OCI-LY1 (cell line): ENCODE measurements around the gene IMMP2L.

Experiments used
- EZH2 ChIP-seq: fragments of 200-600 bp; sonication (generic), shearing (Covaris generic); IDR thresholded peaks from 2 replicates; pipeline ENCODE4 v1.8.0; 2017; ENCODE audit warnings: borderline replicate concordance, mixed run types, mild to moderate bottlenecking, antibody characterized with exemption, low read length, moderate library complexity, mixed read lengths
- TF ChIP-seq, protein P1 (sequence below): fragments of 200-600 bp; sonication (generic), shearing (Covaris generic); IDR thresholded peaks from 2 replicates; pipeline ENCODE4 v1.5.1; 2017; ENCODE audit warnings: mild to moderate bottlenecking, antibody characterized with exemption, low read length, moderate library complexity, mixed read lengths

DNA sequence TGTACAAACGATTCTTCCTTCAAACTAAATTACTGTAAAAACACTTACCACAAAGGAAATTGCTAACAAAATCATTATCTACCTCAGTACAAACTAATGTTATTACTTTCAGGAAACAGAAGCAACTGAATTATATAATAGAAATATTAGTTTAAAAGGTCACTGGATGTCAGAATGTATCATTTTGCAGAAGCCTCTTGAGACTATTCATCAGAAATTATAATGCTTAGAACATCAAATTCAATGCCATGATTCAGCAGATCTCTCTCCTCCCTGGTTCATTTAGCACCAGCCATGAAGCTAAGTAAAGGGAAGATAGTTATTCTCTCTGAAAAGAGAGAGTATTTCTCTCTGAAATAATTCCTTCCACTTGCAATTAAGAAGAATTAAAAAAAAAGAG, 223.3 kb downstream of the IMMP2L start:
- no peak for TF ChIP-seq EZH2
- TF ChIP-seq, protein P1, sequence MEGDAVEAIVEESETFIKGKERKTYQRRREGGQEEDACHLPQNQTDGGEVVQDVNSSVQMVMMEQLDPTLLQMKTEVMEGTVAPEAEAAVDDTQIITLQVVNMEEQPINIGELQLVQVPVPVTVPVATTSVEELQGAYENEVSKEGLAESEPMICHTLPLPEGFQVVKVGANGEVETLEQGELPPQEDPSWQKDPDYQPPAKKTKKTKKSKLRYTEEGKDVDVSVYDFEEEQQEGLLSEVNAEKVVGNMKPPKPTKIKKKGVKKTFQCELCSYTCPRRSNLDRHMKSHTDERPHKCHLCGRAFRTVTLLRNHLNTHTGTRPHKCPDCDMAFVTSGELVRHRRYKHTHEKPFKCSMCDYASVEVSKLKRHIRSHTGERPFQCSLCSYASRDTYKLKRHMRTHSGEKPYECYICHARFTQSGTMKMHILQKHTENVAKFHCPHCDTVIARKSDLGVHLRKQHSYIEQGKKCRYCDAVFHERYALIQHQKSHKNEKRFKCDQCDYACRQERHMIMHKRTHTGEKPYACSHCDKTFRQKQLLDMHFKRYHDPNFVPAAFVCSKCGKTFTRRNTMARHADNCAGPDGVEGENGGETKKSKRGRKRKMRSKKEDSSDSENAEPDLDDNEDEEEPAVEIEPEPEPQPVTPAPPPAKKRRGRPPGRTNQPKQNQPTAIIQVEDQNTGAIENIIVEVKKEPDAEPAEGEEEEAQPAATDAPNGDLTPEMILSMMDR: no peak
